ENCODE measurements around the gene PIP5K1C.

The PIP5K1C gene

DNA sequence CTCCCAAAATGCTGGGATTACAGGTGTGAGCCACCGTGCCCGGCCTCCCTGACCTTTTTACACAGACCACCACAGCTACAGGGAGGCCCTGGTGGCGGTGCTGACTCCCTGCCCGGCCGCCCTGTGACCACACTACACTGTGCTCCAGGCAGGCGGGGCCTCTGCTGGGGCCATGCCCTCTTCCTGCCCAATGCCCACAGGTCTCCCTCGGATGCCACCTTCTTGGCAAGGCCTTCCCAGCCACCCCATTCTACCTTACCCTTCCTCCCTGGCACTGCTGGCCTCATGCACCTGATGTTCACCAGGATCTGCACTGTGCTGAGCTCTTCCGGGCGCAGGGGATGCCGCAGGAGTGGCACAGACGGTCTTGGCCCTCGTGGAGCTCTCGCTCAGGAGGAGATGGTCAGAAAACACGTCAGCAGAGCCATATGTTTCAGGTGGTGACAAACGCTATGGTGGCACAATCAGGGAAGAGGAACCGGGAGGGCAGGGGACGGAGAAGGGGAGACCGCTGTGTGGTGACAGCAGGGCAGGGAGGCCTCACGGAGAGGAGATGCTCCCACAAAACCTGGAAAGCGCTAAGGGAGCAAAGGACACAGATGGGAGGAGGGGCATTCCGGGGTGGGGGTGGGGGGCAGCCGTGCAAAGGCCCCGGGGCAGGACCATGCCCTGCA is 4.1 kb downstream of the PIP5K1C start:
- Histone ChIP-seq H3K36me3 (ENCODE audit: control insufficient read depth, insufficient read depth, low read length) (no peaks in the 10 kb centered on the region), H3K4me1 (ENCODE audit: control insufficient read depth, insufficient read depth, low read length) (peaks cover 14% of the 10 kb centered on the region), H3K9ac (ENCODE audit: low read length) (no peak overlapping the region), H3K27ac (ENCODE audit: low read depth, low read length) (no peak overlapping the region), H3K27me3 (ENCODE audit: control insufficient read depth, insufficient read depth, low read length) (no peaks in the 10 kb centered on the region), H3K4me3 (ENCODE audit: low read length) (no peak overlapping the region)

DNA sequence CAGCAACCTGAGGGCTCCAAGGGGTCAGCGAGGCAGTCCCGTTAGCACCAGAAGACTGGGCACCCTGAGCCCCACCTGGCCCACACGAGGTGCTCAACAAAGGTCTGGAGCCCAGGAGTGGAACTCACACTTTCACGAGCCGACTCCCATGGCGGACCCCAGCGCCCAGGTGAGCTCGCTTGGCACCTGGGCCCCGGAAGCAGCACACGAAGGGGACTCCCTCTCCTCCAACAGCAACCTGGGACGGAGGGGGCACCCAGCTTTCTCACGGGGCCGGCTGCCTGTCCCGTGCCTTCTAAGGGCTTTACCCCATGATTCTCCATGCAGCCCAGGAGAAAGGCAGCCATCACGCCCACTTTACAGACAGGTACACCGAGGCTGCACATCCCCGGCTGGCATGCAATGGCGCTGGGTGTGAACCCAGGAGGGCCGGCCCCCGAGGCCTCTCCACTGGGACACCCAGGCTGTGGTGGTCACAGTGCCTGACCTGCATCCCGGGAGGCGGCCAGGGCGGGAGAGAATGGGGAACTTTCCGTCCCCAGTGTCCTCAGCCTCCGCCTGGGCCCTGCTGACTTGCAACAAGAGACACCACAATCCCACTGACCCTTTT is 5.0 kb downstream of the PIP5K1C start:
- Histone ChIP-seq H3K36me3 (ENCODE audit: control insufficient read depth, insufficient read depth, low read length) (no peaks in the 10 kb centered on the region), H3K4me3 (ENCODE audit: low read length) (no peak overlapping the region), H3K27ac (ENCODE audit: low read depth, low read length) (no peak overlapping the region), H3K27me3 (ENCODE audit: control insufficient read depth, insufficient read depth, low read length) (no peaks in the 10 kb centered on the region), H3K9ac (ENCODE audit: low read length) (no peak overlapping the region), H3K4me1 (ENCODE audit: control insufficient read depth, insufficient read depth, low read length) (peaks cover 14% of the 10 kb centered on the region)

DNA sequence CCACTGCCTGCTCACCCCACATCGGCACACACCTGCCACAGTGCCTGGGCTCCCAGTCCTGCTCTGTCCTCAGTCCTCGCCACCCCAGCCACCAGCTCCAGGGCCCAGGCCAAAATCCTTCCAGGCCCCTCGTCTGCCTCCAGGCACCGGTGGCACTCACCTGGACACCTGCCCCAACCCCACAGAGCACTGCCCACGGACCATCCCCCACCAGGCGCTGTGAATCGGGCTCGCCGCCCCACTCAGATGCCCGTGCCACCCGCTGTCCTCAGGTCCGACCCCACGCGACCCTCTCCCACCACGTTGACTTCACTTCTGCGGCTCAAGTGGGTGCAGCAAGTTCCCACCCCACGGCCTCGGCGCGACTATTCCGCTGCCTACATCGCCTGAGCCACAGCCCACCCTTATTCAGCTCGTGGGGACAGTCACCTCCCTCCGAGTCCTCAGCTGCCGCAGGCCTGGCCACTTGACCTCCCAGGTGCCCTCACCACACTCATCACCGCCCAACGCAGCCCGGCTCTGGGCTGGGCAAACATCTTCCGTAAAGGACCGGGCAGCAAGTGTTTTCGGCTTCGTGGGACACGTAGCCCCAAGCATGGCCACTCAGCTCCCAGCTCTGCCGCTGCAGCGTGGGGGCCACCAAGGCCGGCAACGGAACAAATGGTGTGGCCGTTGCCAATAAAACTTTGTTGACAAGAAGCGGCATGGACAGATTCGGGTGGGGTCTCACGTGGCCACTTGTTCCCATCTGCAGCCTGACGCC is 5.7 kb downstream of the PIP5K1C start:
- peak overlapping the region; percentile 57 for H3K27ac ChIP-seq (ENCODE audit: low read depth, low read length)
- no peak overlapping the region for H3K4me3 ChIP-seq (ENCODE audit: low read length)
- H3K4me1 ChIP-seq (ENCODE audit: control insufficient read depth, insufficient read depth, low read length), result peaks cover 14% of the 10 kb centered on the region
- H3K9ac ChIP-seq (ENCODE audit: low read length), result no peak overlapping the region
- H3K36me3 ChIP-seq (ENCODE audit: control insufficient read depth, insufficient read depth, low read length), result no peaks in the 10 kb centered on the region
- no peaks in the 10 kb centered on the region for H3K27me3 ChIP-seq (ENCODE audit: control insufficient read depth, insufficient read depth, low read length)

DNA sequence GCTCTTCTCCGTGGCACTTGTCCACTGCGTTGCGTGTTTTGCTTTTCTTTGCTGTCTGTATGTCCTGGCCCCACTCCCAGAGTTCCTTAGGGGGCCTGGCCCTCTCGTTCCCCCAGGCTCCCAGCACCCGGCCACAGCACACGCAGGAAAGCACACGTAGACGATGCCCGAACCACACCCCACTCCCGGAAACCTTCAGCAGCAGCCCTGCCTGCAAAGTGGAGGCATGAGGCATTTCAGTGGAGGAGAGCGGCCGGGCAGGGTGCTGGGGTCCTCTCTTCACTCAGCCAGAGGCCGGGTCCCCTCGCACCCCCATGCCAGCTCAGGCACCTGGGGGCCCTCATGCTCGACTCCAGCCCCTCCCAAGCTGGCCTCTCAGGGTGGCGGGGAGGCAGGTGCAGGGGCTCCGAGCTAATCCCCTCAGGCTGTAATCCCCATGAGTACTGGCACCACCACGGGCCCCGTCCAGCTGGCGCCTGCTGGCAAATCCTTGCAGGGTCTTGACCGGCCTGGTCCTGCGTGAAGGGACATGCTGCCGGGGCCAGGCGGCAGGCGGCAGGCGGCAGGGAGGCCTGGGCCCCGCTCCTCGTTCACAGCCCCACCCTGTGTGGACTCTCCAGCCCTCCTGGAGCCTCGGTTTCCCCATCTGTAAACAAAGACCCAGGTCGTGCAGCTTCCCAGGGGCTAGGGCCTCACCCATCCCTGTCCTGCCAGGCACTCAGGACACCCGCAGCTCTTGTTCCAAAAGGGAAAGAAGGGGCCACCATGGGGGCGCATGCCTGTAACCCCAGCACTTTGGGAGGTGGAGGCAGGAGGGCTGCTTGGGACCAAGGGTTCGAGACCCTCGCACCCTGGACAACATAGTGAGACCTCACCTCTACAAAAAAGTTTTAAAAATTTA is 7.0 kb downstream of the PIP5K1C start:
- Histone ChIP-seq H3K27ac (ENCODE audit: low read depth, low read length) (peak overlapping the region; percentile 72), H3K27me3 (ENCODE audit: control insufficient read depth, insufficient read depth, low read length) (no peaks in the 10 kb centered on the region), H3K36me3 (ENCODE audit: control insufficient read depth, insufficient read depth, low read length) (no peaks in the 10 kb centered on the region), H3K9ac (ENCODE audit: low read length) (no peak overlapping the region), H3K4me3 (ENCODE audit: low read length) (no peak overlapping the region), H3K4me1 (ENCODE audit: control insufficient read depth, insufficient read depth, low read length) (peaks cover 11% of the 10 kb centered on the region)

DNA sequence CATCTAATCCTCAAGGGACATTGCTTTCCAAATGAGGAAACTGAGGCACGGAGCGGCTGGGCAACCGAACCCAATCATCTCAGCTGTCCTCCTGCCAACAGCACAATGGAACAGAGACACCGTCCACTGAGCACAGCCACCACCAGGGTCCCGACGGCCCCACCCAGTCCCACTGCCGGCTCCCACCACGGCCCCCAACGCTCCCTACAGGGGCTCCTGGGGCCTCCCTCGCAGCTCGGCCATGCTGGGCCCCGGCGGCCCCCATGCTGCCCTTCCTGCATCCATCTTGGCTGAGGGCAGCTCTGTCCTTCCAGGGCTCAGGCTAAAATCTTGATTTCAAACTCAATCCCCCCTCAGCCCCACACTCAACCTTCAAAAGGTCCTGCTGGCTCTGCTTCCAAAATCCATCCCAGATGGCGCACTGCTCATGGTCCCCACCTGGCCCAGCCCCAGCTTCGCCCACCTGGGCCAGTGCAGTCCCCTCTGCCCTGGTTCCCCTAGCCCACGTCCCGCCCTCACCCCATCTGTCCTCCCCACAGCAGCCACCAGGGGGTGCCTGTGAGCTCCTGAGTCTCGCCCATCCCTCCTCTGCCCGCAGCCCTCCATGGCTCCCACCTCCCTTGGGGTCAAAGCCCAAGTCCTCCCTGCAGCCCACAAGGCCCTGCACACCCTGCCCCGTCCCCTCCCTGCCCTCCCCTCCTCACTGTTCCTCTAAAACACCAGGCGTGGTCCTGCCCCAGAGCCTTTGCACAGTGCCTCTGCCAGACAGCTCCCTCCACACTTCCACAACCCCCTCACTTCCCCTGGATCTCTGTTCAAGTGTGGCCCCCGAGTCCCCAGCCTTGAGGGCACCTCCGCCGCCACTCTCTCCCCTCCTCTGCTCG is 7.9 kb downstream of the PIP5K1C start:
- Histone ChIP-seq H3K27me3 (ENCODE audit: control insufficient read depth, insufficient read depth, low read length) (no peaks in the 10 kb centered on the region), H3K27ac (ENCODE audit: low read depth, low read length) (peak overlapping the region; percentile 72), H3K4me3 (ENCODE audit: low read length) (no peak overlapping the region)

DNA sequence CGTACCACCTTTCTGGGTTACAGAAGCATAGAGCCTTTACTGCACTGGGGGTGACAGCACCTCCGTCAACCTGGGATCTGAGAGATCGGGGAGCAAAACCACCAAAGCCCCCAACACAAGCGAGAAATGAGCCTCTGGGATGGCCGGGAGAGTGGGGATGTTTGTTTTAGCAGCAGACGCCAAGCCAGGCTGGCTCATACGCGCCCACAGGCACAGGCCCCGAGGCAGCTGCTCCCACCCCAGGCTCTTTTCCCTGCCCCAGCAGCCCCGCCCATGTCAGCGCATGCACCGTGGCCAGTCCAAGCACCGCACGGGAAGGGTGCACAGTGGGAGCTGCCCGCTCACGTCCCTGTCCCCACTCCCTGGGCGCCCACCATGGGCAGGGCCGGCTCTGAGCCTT is 8.5 kb downstream of the PIP5K1C start:
- H3K36me3 ChIP-seq (ENCODE audit: control insufficient read depth, insufficient read depth, low read length), result no peaks in the 10 kb centered on the region
- peaks cover 11% of the 10 kb centered on the region for H3K4me1 ChIP-seq (ENCODE audit: control insufficient read depth, insufficient read depth, low read length)
- H3K27ac ChIP-seq (ENCODE audit: low read depth, low read length), result no peak overlapping the region
- no peak overlapping the region for H3K9ac ChIP-seq (ENCODE audit: low read length)
- H3K27me3 ChIP-seq (ENCODE audit: control insufficient read depth, insufficient read depth, low read length), result no peaks in the 10 kb centered on the region
- H3K4me3 ChIP-seq (ENCODE audit: low read length), result no peak overlapping the region

More for the DNA sequence above, 7.9 kb downstream of the PIP5K1C start:
- Histone ChIP-seq H3K9ac (ENCODE audit: low read length) (no peak overlapping the region), H3K36me3 (ENCODE audit: control insufficient read depth, insufficient read depth, low read length) (no peaks in the 10 kb centered on the region), H3K4me1 (ENCODE audit: control insufficient read depth, insufficient read depth, low read length) (peaks cover 12% of the 10 kb centered on the region)

DNA sequence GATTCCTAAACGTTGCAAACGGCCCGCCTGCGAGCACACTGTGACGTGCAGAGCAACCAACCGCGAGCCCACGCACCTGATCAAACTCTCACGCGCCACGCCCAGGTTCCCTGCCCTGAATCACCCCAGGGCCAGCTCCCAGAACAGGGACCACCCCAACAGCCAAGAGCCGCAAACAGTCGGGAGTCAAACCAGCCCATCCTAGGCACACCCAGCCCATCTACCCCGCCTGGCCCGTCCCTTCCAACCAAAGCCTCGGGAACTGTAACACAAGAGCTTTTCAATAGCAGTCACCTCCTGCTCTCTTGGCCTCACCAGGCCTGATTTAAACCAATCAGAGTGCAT is 8.9 kb downstream of the PIP5K1C start:
- no peak overlapping the region for H3K27ac ChIP-seq (ENCODE audit: low read depth, low read length)
- H3K4me1 ChIP-seq (ENCODE audit: control insufficient read depth, insufficient read depth, low read length), result peaks cover 11% of the 10 kb centered on the region
- no peak overlapping the region for H3K4me3 ChIP-seq (ENCODE audit: low read length)
- no peaks in the 10 kb centered on the region for H3K27me3 ChIP-seq (ENCODE audit: control insufficient read depth, insufficient read depth, low read length)
- H3K9ac ChIP-seq (ENCODE audit: low read length), result no peak overlapping the region
- H3K36me3 ChIP-seq (ENCODE audit: control insufficient read depth, insufficient read depth, low read length), result no peaks in the 10 kb centered on the region

DNA sequence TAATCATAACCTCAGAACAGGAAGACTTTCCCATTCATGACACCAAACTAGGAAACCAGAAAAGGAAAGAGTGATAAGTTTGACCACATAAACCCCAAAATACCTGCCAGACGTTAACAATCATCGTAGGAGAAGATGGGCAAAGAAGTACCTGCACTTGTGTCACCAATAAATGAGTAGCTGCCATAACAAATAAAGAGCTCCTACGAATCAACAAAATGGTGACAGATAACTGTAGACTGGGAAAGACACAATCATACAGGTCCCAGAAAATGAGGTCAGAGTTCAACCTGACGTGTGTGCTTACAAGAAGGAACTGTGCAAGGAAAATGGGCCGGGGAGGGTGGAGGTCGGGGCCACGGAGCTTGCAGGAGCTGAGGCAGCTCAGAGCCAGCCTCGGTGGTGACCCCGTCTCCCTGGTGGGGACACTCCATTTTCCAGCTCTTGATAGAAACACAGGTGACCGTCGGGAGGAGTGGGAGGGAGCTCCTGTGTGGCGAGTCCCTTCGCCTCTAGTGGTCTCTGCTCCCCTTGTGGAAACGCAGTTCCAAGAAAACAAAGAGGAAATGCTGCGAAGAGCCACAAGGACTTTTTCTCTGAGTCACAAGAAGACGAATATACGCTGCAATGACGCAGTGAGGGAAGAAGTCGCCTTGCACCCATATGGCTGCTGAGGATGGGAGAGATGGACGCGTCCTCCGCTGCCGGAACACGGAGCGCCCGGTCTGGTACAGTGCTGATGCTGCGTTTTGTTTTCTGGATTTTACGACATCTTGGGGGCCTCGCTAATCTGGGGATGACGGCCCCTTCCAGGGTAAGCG is 9.5 kb downstream of the PIP5K1C start:
- H3K4me3 ChIP-seq (ENCODE audit: low read length), result no peak overlapping the region
- H3K36me3 ChIP-seq (ENCODE audit: control insufficient read depth, insufficient read depth, low read length), result no peaks in the 10 kb centered on the region
- peaks cover 11% of the 10 kb centered on the region for H3K4me1 ChIP-seq (ENCODE audit: control insufficient read depth, insufficient read depth, low read length)
- H3K27me3 ChIP-seq (ENCODE audit: control insufficient read depth, insufficient read depth, low read length), result no peaks in the 10 kb centered on the region
- H3K27ac ChIP-seq (ENCODE audit: low read depth, low read length), result no peak overlapping the region
- H3K9ac ChIP-seq (ENCODE audit: low read length), result no peak overlapping the region

DNA sequence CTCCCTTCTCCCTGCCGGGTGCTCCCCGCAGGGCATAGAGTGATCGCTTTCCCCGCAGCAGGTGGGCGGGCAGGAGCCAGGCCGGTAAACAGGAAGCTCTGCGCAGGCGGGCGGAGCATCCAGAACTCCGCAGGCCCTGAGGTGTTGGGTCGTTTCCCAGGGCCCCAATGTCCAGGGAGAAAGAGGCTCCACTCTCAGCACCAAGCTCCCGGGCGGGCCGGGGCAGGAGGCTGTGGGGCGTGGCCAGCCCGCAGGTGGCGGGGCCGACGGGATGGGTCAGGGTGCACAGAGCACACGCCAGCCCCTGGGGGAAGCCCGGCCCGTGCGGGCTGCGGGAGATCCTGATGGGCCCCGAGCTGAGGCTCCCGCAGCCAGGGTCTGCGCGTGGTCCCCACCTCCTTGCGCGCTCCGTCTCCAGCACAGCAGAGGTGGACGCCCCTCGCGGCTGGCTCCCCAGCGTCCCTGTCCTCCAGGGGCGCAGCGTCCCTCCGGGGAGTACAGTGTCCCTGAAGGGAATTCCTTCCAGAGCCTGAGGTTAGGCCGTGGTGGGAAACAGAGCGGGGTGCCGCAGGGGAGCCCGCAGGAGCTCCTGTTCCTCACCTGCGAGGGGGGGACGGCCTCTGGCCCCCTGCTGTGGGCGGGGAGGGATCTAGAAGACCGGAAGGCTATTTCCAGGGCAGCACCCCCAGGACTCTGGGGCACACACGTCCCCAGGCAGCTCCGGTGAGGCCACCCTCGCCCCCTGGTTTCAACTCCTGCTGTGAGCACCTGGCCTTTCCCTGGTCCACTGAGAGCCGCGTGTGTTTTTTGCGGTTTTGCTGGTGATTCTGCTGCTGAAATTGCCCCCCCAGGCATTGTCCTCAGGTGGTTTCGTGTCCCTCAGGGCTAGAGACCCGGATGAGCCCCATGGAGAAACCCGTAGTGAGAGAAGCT is 12.2 kb downstream of the PIP5K1C start:
- H3K27me3 ChIP-seq (ENCODE audit: control insufficient read depth, insufficient read depth, low read length), result no peaks in the 10 kb centered on the region
- peak overlapping the region; percentile 47 for H3K4me3 ChIP-seq (ENCODE audit: low read length)
- H3K4me1 ChIP-seq (ENCODE audit: control insufficient read depth, insufficient read depth, low read length), result peaks cover 14% of the 10 kb centered on the region
- H3K9ac ChIP-seq (ENCODE audit: low read length), result no peak overlapping the region
- H3K36me3 ChIP-seq (ENCODE audit: control insufficient read depth, insufficient read depth, low read length), result peaks cover 8% of the 10 kb centered on the region
- H3K27ac ChIP-seq (ENCODE audit: low read depth, low read length), result peak overlapping the region; percentile 48

DNA sequence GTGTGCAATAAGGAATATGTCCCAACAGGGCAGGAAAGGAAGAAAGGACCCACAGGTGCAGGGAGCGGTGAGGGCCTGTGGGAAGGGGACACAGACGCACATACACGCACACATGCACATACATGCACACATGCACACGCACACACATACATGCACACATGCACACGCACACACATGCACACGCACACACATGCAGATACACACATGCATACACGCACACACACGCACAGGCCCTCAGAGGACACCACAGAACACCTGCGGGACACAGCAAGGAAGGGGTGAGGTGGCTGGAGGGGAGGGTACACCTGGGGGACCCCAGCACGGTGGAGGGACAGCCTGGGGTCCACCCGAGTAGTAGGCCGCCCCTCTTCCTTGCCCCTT is 12.9 kb downstream of the PIP5K1C start:
- H3K36me3 ChIP-seq (ENCODE audit: control insufficient read depth, insufficient read depth, low read length), result peaks cover 8% of the 10 kb centered on the region
- no peak overlapping the region for H3K9ac ChIP-seq (ENCODE audit: low read length)
- H3K4me1 ChIP-seq (ENCODE audit: control insufficient read depth, insufficient read depth, low read length), result peaks cover 15% of the 10 kb centered on the region
- H3K4me3 ChIP-seq (ENCODE audit: low read length), result peak overlapping the region; percentile 47
- H3K27ac ChIP-seq (ENCODE audit: low read depth, low read length), result no peak overlapping the region
- H3K27me3 ChIP-seq (ENCODE audit: control insufficient read depth, insufficient read depth, low read length), result no peaks in the 10 kb centered on the region
